Activated T-cell treated with anti-CD3 and anti-CD28 coated beads for 24 hours (primary cell): ENCODE results near the gene IL1R1.
A peak's percentile ranks its signal among the peaks of the same experiment; 100 is the strongest.

Source experiments
- DNase-seq: peaks from one replicate; pipeline ENCODE4 v3.0.0-alpha.2; 2020; ENCODE audit warnings: low read depth

Gene IL1R1

DNA sequence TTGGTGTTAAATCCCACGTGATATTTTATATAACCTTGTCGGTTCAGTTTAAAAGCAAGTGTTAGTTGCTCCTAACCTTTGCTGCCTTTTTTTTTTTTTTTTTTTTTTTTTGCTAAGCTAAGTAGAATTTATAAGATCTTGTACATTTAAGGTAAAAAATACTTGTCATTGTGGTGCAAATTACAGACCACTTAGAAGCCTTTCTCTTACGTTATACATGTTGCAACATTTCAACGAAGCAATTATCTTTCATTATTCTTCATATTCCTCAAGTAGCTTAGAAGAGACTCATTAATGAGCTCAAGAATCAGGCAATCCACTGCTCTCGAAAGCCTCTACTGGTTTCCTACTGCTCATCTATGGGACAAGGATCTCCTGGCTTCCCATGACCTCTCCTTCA lies 29.4 kb downstream of the IL1R1 start:
- no peak for DNase-seq

DNA sequence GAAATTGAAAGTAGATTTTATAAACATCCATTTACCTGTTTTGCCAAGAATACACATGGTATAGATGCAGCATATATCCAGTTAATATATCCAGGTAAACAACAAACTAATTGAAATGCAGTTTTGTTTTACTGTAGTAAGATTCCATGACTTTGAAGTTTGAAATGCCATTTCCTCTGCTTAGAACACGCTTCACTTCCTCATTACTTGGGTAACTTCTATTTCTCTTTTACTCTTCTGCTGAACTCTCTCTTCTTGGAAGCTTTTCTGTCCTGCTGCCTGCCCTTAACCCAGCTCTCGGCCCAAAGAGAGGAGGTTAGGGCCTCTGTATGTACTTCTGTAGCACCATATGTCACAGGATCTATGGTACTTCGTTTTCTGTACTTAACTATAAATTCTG lies 30.2 kb downstream of the IL1R1 start:
- no peak for DNase-seq

DNA sequence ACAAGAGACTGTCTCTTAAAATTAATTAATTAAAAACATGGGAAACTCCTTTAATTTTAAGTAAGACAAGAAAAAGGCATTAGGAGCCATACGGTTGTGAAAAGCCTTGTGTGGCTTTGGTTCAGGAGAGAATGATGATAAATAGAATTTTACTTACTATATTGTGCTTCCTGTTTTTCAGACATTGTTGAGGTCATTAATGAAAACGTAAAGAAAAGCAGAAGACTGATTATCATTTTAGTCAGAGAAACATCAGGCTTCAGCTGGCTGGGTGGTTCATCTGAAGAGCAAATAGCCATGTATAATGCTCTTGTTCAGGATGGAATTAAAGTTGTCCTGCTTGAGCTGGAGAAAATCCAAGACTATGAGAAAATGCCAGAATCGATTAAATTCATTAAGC lies 33.6 kb downstream of the IL1R1 start:
- DNase-seq = no peak

DNA sequence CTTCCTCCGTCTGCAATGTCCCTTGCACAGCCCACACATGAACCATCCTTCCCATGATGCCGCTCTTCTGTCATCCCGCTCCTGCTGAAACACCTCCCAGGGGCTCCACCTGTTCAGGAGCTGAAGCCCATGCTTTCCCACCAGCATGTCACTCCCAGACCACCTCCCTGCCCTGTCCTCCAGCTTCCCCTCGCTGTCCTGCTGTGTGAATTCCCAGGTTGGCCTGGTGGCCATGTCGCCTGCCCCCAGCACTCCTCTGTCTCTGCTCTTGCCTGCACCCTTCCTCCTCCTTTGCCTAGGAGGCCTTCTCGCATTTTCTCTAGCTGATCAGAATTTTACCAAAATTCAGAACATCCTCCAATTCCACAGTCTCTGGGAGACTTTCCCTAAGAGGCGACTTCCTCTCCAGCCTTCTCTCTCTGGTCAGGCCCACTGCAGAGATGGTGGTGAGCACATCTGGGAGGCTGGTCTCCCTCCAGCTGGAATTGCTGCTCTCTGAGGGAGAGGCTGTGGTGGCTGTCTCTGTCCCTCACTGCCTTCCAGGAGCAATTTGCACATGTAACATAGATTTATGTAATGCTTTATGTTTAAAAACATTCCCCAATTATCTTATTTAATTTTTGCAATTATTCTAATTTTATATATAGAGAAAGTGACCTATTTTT lies 35.4 kb downstream of the IL1R1 start:
- DNase-seq = no peak

DNA sequence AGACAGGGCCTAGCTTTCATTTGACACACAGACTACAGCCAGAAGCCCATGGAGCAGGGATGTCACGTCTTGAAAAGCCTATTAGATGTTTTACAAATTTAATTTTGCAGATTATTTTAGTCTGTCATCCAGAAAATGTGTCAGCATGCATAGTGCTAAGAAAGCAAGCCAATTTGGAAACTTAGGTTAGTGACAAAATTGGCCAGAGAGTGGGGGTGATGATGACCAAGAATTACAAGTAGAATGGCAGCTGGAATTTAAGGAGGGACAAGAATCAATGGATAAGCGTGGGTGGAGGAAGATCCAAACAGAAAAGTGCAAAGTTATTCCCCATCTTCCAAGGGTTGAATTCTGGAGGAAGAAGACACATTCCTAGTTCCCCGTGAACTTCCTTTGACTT lies 36.5 kb downstream of the IL1R1 start:
- no peak for DNase-seq

DNA sequence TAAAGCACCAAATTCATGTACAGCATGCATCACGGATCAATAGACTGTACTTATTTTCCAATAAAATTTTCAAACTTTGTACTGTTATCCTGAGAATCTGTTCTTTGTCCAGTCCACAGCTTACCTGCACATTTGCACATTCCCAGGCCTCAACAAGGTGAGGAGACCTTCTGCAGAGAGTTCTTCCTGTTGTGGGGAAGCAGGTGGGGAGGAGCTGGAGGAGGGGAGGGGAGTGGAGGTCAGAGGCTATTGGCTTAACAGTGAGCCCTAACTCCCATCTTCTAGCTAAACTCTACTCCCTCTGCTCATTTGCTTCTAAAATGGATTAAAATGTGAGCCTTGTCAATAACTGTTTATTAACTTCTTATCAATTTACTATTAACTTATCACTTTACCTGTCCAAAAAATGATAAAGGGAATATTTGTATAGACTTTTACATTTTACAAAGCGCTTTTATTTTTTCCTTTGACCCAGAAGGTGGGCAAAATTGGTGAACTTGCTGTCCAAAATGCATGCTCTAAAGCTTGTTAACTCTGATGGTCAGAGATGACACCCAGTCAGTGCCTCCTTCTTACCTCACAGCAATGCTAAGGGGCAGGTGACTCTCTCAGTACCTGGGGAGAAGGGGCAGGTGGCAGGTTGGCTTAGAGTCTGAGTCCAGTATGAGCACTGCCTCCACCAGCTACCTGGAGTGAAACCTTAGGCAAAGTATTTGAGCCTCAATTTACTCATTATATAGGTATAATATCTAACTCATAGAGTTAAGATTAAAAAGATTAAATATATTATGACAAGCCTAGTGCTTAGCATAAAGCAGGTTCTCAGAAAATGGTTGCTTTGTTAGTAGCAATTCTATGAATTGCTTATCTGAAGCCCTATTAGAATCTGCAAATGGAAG lies 37.5 kb downstream of the IL1R1 start:
- no peak for DNase-seq

DNA sequence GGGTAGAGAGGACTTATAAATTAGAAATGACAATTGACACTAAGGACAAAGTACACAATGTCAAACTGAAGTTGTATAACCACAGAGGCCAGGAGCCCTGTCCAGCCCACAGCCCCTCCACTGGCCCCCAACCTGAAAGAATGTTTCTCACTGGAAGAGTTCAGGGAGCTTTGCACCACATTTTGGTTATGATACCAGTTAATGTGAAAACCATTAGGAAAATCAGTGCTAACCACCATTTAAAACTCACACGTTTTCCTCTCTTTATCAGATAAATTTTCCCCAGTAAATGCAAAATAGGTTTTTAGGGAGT lies 38.1 kb downstream of the IL1R1 start:
- no peak for DNase-seq

DNA sequence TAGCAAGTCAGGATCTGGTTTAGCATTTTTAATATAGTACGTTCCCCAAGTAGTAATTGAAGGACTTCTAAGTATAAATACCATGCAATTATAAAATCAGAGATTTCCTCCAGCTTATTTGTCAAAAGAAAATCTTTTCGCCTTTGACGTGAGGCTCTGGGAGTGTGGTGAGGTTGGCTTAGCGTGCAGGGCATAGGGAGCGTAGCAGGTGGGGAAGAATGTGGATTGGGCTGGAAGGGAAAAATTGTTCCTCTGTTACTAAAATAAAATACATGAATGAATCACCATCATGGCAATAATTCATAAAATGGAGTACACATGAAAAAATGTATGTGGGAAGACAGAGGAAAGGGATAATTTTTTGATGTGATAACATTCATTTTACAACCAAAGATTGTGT lies 38.8 kb downstream of the IL1R1 start:
- no peak for DNase-seq

DNA sequence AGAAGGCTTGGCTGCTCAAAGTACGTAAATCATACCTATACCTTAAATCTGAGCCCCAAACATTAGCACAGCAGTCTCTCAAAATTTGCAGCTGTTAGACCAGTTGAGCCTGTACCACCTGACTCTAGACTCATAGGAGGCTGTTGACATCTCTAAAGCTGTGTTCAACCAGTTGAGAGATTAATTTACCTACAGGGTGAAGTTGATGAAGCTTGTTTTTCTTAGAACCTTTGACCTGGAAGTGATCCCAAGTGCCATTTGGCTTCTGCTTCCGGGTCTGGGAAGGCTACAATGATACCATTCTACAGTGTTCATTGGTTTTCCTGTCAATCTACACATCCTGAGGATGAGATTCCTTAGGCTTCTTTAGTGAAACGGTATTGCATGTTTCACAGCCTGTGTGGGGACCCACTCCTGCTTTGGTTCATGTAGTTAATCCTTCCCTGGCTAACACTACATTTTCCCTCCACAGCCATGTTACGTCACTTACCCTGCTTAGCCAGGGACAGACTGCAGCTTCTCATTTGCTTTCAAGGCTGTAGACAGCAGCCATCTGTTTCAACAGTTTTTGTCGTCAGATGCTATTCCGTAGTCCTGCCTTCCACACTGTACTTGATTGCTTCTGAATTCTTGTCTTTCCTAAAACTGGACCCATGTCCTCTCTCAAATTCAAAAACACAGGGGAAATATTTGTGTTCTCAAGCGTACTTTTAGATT lies 39.5 kb downstream of the IL1R1 start:
- no peak for DNase-seq

DNA sequence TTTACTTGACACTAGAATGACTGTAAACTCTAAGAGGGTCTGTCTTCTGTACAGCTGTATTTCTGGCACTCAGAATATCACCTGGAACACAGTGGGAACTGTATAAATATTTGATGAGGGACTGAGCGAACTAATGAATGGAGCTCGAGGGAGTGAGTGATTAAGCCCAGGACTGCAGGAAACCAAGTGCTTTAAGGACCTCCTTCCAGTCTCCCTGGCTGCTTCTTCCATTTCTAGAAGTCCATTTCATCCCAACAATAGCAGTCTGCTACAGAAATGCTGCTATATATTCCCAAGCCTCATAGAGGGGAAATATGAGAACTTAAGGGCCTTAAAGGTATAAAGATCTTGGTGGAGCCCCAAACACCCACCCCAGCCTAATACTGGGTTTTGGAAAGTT lies 41.5 kb downstream of the IL1R1 start:
- DNase-seq = no peak

DNA sequence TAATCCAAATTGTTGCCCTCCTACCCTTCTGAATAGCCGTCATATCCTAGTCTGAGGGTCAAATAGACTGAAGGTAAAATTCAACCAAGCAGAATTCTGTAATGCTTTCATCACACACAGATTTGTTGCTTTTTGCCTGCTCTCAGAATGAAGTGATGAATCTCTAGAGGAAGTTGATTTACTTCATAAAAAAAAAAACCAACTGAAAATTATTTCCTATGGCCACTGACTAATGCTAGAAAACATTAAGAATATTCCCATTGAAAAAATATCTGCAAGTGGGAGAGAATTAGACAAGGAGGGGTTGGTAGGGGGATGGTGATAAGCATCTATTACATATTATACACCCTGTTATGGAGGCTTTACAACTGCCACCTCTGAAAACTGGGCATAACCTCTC lies 42.0 kb downstream of the IL1R1 start:
- no peak for DNase-seq

DNA sequence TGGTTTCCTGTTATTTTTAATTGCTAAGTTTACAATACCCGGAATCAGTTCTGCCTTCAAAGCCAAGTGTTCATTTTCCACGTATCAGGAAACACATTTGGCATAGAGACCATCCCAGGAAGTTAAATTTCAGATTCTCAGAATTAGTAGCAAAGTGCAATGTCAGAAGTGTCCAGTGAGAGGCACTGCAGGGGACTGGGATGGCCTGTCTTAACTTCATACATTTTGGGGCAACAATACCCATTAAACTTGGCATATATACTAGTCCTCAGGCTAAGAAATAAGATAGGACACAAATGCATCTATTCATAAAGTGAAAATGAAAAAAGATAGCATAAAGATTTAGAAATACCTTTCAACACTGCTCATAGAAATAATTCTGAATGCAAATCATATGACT lies 42.8 kb downstream of the IL1R1 start:
- DNase-seq = no peak

DNA sequence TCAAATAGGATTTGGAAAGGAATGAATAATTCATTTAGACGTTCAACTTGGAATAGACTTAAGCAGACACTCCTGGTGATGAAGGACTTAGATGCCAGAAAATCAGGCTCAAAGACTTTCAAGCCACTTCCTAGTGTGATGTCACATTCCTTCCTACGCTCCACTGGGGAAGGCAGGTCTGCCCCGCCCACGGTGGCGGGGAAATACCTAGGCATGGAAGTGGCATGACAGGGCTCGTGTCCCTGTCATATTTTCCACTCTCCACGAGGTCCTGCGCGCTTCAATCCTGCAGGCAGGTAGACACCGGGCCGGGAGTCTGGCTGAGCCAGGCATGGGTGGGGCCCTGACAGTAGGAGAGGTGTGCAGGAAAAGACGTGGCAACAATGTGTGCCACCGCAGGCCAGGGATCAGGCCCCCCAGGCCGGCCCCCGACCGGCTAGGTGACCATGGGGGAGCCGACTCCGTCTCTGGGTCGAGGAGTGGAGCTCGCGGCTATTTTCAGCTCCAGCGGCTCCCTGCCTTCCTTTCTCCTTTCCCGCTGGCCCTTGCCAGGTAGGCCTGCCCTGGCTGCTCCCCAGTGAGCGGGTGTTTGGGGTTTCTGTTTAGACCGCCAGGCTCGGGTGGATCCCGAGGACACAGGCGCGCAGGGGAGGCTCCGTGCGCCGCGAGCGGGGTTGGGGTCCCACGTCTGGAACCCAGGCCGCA lies 44.4 kb downstream of the IL1R1 start, which contains the start of gene IL1RL2:
IL1RL2 (plus strand) TSS at position 233 of the 705 bp plus-strand sequence. CDS start 845 bp downstream, outside the sequence.
- no peak for DNase-seq

DNA sequence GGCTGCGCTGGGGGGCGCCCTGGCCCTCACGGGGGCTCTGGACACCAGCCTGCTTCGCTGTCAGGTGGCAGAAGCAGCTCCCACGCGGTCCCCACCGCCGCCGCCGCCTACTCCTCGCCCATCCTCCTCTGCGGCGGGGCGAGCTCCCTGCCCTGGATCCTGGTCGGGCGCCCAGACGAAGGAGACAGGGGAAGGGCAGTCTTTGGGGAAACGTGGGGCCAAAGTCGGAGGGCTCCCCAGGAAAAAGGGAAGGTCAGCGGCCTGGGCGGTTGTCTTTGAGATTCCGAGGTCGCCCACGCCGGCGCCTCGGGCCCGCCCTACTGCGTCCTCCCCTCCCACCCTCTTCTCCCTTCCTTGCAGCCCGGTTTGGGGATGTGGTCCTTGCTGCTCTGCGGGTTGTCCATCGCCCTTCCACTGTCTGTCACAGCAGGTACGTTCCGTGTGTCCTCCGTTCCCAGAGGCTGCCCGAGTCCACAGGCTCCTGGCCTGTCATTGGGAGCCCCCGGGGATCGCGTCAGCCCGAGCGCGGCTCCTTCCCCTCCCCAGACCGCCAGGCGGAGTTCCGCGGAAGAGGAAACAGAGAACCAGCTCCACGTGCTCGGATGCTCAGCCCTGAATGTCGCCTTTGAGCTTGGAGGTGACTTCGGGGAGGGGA lies 45.1 kb downstream of the IL1R1 start:
- DNase-seq = peak; percentile 44

DNA sequence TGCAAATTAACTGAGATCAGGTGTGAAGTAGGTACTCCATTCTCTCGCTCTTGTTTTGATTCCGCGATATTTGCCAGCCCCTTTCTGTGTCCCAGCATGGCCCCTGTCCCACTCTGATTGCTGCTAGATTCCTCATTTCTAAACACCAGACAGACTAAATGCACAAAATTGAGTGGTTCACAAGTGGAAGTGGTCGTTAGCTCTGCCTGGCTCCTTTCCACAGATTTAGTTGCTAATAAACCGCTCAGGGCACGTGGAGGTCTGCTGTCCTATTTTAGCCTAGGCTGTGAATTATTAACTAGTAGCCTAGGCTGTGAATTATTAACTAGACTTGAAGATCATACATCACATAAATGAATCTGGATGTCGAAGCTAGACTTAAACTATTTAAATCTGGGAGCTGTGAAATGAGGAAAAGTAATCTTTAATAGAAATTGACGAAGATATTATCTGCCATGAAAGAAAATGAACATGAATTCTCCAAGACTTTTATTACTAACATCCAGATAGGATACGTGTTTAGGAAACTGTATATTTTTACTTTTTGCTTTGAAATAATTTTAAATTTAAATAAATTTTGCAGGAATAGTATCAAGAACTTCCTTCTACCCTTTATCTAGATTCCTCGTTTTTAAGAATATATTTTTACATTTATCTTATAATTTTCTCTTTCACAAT lies 48.0 kb downstream of the IL1R1 start:
- no peak for DNase-seq

DNA sequence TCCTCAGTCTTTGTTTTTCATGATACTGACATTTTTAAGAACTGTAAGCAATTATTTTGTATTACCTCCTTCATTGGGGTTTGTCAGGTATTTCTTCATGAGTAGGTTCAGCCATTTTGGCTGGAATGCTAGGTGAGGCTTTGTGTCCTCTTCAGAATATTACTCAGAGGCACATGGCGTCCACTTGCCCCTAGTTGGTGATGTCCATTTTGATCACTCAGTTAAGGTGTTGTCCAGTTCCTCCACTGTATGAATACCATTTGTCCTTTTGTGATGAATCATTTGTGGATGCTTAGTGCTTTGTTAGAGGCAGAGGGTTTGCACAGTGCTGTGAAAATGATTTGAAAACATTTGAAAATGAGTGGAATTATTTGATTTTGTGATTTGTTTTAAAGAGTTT lies 49.0 kb downstream of the IL1R1 start:
- DNase-seq = no peak

DNA sequence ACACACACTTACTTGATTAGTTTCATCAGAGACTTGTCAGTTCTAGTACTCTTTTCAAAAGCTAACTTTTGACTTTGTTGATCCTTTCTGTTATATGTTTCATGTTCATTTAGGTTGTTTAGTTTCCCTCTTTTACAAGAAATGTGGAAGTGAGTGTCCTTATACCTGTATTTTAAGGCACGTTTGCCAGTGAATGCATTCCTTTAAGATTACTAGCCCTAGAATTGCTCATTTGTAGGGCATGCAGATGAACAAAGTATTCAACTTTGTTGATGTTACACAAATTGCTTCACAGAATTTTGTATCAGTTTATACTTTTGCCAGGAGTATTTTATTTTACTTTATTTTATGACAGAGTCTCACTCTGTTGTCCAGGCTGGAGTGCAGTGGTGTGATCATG lies 50.5 kb downstream of the IL1R1 start:
- no peak for DNase-seq

DNA sequence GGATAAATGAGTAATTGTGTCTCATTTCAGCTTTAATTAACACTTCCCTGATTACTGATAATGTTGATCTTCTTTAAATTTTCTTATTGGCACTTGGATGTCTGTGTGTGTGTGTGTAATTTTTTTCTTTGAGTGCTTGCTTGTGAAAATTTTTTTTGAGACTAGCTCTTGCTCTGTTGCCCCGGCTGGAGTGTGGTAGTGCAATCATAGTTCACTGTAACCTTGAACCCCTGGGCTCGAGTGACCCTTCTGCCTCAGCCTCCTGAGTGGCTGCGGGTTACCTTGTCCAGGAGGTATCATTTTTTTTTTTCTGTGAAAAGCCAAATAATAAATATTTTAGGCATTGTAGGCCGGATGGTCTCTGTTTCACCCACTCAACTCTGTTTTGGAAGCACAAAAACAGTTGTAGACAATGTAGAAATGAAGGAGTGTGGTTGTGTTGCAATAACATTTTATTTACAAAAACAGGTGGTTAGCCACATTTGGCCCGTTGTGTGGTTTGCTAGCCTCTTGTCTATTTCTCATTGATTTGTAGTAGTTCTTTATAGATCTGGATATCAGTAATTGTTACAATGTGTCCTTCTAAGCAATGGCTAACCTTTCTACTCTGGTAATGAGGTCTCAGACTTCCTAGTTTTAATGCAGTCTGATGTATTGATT lies 52.2 kb downstream of the IL1R1 start:
- DNase-seq = no peak

DNA sequence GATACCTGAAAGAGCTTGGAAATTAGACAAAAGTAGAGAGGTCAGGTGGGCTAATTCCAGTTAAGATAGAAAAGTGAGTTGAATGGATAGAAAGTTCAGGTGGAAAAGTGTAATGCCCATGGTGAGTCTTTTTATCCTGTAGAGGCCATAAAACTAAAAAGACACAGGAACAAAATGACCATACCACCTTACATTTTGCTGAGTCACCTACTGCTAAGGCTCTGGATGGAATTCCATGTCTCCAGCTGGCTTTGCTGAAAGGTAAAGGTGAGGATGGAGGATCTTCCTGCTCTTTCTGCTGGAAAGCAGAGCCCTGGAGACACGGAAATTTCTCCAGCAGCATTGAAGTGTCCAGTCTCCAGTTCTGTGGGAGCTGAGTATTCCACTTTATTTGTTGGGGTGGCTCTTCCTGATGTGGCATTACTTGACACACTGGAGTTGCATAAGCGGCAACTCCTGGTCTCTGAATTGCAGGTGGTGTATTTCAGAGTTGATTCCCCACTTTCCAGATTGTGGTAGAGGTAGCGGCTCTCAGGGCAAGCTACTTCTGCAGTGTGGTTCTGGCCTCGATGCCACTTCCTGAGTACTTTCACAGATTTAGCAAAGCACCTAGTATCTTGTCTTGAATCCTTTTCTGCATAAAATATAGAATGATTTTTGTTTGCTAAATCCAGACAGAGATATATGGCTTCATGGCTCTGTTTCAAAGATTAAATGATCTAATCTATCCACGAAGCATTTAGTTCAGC lies 55.0 kb downstream of the IL1R1 start:
- DNase-seq = no peak

DNA sequence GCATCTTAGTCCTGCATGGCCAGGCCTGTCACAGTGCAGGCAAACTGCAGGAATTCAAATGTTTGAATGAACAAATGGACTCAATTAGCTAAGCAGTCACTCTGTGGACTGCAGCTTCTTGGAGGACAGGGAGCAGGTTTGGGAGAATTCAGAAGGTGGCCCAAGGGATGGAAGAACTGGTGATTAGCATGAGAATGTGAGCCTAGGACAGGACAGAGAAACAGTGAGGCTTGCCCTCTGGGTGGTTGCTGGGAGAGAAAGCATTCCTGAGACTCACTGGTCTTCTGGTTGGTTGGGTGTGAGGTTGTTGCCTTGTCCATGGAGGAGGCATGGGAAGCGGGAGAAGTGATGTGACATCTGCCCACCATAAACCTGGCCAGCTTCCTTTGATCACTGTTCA lies 58.0 kb downstream of the IL1R1 start:
- no peak for DNase-seq
